ENCODE data around the gene GHRHR.

GRCh38 chr7:30997316-30997715 lies 33.6 kb downstream of the GHRHR start:
- no peak for TF ChIP-seq POLR2AphosphoS5 (IDR thresholded peaks at IDR 0.05; ENCODE audit: low read depth, low read length)
- TF ChIP-seq POLR2A (IDR thresholded peaks at IDR 0.05; ENCODE audit: low read depth, low read length), result no peak

All from GM12892 (cell line).